Body of pancreas (tissue), 4 donors: ENCODE results near the gene ZP4. TPM values are rescaled to one million over a fixed set of nuclear protein-coding genes. Genes with fewer than 3 reads are reported as not detected.

Source experiments
- ATAC-seq: fragments of 150-250 bp; one replicate; pipeline ENCODE4 v1.9.1; 2016
- DNase-seq, 4 donors: peaks; one replicate each; pipeline ENCODE4 v3.0.0-alpha.2; 2019
- H3K27ac ChIP-seq, 4 donors: fragments of 200-600 bp; sonication (generic); 1 replicate in 3 of 4; 2 replicates in 1 of 4; pipeline versions ENCODE4 v1.5.1 to v1.6.1; 2016 to 2019; ENCODE audit warnings: mild to moderate bottlenecking in 1 of 4, mixed read lengths in 1 of 4, moderate library complexity in 1 of 4
- H3K27me3 ChIP-seq, 2 donors: fragments of 200-600 bp; sonication (generic); one replicate each; pipeline ENCODE4 v1.6.0; 2016; ENCODE audit warnings: mild to moderate bottlenecking in 1 of 2
- H3K36me3 ChIP-seq, 2 donors: fragments of 200-600 bp; sonication (generic); replicated peaks in 1 of 2; 2 replicates each; pipeline ENCODE4 v1.5.1; 2016; ENCODE audit warnings: low read depth in 2 of 2; ENCODE audit not compliant: insufficient read depth in 1 of 2
- H3K4me1 ChIP-seq: fragments of 200-600 bp; sonication (generic); one replicate; pipeline ENCODE4 v1.6.0; 2016
- H3K4me3 ChIP-seq, 2 donors: fragments of 200-600 bp; sonication (generic); 1 replicate in 1 of 2; 2 replicates in 1 of 2; pipeline ENCODE4 v1.5.1; 2016 to 2019
- H3K9me3 ChIP-seq, 3 donors: fragments of 200-600 bp; sonication (generic); 1 replicate in 2 of 3; 2 replicates in 1 of 3; pipeline ENCODE4 v1.5.1; 2016
- CTCF ChIP-seq, 7 experiments: fragments of 450-650 bp in 4 of 7; fragments of 200-600 bp in 3 of 7; sonication (generic) in 3 of 7; IDR thresholded peaks; one replicate each; pipeline ENCODE4 v1.5.1; 2016 to 2019; ENCODE audit warnings: antibody characterized with exemption in 7 of 7
- POLR2A ChIP-seq, 3 donors: fragments of 450-650 bp; IDR thresholded peaks; one replicate each; pipeline ENCODE4 v1.6.1; 2016; ENCODE audit warnings: antibody characterized with exemption in 3 of 3, mild to moderate bottlenecking in 2 of 3
- WGBS, 2 donors: methylation state at CpG; one replicate each; pipeline ENCODE4 v1.1.5; 2017; 5-methylcytosine and 5-hydroxymethylcytosine counted together
- intact Hi-C: fragments of 100-400 bp; cut with DNase I; formaldehyde crosslinking; loops from one replicate; pipeline ENCODE4 v1.15.1; 2023
- total RNA-seq, 2 donors: library from RNA; depleted of rRNA; stranded (reverse); fragments of >200 nt; gene quantifications; one replicate each; pipeline ENCODE4 v1.1.0, GENCODE V29; 2016

The ZP4 gene
- total RNA-seq, 2 donors from 2014 or later: not detected

DNA sequence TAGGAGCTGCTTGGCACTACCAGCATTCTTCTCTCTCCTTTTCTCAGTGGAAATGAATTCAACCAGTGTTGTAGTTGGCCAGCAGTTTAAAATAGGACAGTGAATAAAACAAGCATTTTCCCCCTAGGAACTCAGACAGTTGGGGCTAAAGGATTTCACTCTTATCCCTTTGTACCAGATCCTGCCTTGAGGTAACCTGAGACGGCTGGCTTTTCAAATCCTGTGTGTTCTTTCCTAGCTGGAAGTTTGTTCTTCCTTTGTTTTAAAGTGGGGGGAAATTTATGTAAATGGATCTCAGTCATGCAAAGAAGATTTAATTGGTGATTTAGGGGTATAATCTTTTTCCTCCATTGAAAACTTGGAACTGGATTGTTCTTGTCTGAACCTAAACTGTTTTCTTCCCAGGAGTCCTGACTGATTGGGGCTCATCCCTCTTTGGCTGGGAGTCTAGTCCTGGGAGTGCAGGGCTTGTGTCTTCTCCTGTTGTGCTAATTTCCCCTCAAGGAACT is 23.3 kb downstream of the ZP4 start:
- Histone ChIP-seq H3K36me3 (no peaks in the 10 kb centered on the region), H3K27me3 (no peaks in the 10 kb centered on the region), H3K9me3 (no peaks in the 10 kb centered on the region), H3K4me1 (peaks cover 15% of the 10 kb centered on the region), H3K4me3 (no peak overlapping the region), H3K27ac (no peak overlapping the region)
- no peak for DNase-seq
- no peak for ATAC-seq
- WGBS, 2 donors: 71 to 84% methylated on average over 1 of the region's 1 CpG
- TF ChIP-seq POLR2A (IDR thresholded peaks at IDR 0.05) (no peak), CTCF (IDR thresholded peaks at IDR 0.05) (no peak)
- intact Hi-C loops: no loop called here

DNA sequence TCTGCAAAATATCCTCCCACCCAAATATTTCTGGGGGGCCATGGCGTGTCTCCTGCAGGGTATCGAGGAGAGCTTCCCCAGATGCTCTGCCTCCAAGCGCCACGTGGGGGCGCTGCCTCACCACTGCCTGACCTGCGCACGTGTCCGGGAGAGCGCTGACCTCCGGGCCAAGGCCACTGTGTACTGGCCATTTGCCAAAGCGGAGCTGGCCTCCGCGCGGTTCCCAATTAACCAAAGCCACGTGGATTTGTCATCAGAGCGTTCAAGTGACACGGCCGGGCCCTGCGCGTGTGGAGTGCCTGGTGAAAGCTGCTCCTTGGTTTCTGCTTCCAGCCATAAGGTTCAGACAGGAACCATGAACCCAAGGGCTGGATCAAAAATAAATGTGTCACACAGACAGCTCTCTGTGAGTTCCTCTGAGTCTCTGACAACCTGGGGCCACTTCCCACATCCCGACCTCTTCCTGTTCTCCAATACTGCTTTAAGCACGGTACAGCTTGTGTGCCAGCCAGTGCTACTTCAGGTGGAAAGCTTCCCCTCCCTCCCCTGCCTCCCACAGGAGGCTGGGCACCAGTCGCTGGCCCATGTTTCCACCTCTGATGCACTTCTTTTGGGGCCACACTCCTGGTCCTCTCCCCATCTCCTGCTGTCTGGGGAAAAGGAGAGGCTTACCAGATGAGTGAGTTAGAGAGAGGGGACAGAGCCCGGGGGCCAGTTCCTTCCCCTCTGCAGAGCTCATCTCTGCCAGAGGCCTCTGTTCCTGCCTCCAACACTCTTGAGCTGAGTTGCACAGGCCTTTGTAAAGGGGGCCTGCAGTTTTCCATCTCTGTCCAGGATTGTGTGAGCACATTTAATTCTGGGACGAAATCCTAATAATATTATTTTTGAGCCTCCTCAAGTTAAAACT is 26.1 kb downstream of the ZP4 start:
- H3K27ac ChIP-seq: peak overlapping the region in 3 of 4 donors; percentile 25 to 51 (median 29)
- ATAC-seq (peak; percentile 86), DNase-seq (peak; percentile 82 to 86 (median 84))
- no peaks in the 10 kb centered on the region for H3K36me3 ChIP-seq
- 15 to 31% methylated on average over 9 to 25 of the region's 25 CpGs for WGBS, 2 donors
- peaks cover 15% of the 10 kb centered on the region for H3K4me1 ChIP-seq
- H3K9me3 ChIP-seq: no peaks in the 10 kb centered on the region
- intact Hi-C loops: no loop called here
- TF ChIP-seq POLR2A (IDR thresholded peaks at IDR 0.05) (peak in 2 of 3 donors; percentile 11 to 23), CTCF (IDR thresholded peaks at IDR 0.05) (peak; percentile 74 to 92 (median 87))
- no peaks in the 10 kb centered on the region for H3K27me3 ChIP-seq
- no peak overlapping the region for H3K4me3 ChIP-seq

GRCh38 chr1:237863234-237863633 is 27.5 kb downstream of the ZP4 start:
- DNase-seq (no peak), ATAC-seq (no peak)
- H3K9me3 ChIP-seq: no peaks in the 10 kb centered on the region
- intact Hi-C loops: no loop called here
- no peaks in the 10 kb centered on the region for H3K36me3 ChIP-seq
- no peaks in the 10 kb centered on the region for H3K27me3 ChIP-seq
- H3K4me3 ChIP-seq: no peak overlapping the region
- 78 to 87% methylated on average over 2 of the region's 2 CpGs for WGBS, 2 donors
- H3K4me1 ChIP-seq: peaks cover 11% of the 10 kb centered on the region
- H3K27ac ChIP-seq: no peak overlapping the region
- TF ChIP-seq CTCF (IDR thresholded peaks at IDR 0.05): no peak
- TF ChIP-seq POLR2A (IDR thresholded peaks at IDR 0.05): no peak

- TF ChIP-seq CTCF (IDR thresholded peaks at IDR 0.05) (no peak), POLR2A (IDR thresholded peaks at IDR 0.05) (no peak)
- Histone ChIP-seq H3K9me3 (no peaks in the 10 kb centered on the region), H3K27me3 (no peaks in the 10 kb centered on the region), H3K36me3 (no peaks in the 10 kb centered on the region), H3K4me3 (no peak overlapping the region), H3K4me1 (peaks cover 11% of the 10 kb centered on the region), H3K27ac (no peak overlapping the region)
- no peak for ATAC-seq
- 73 to 74% methylated on average over 8 of the region's 8 CpGs for WGBS, 2 donors
- intact Hi-C loops: no loop called here
- DNase-seq: no peak
Measured at GRCh38 chr1:237861944-237862343, 28.8 kb downstream of the ZP4 start.
